ENCODE measurements around the gene OR2T6.
"Not testable (repeated sequence)": the region's sequence is repeated elsewhere in the genome, so short reads cannot be mapped to it uniquely, and the experiment has no call there.

The OR2T6 gene

GRCh38 chr1:248434913-248435312 is 59.4 kb downstream of the OR2T6 start:
- FAIRE-seq = not testable (repeated sequence)

- FAIRE-seq = not testable (repeated sequence)
Measured at GRCh38 chr1:248436303-248436702, 60.8 kb downstream of the OR2T6 start.

GRCh38 chr1:248438668-248439067 is 63.1 kb downstream of the OR2T6 start:
- FAIRE-seq = not testable (repeated sequence)

GRCh38 chr1:248439283-248439682 is 63.7 kb downstream of the OR2T6 start:
- FAIRE-seq = not testable (repeated sequence)

Measured in islet of Langerhans (tissue), 1 donor.